GM12891 (cell line): Measurements from ENCODE around the gene FOXO3.

Experiments
- DNase-seq: peaks from one replicate; pipeline ENCODE4 v3.0.0; 2011; ENCODE audit warnings: low spot score; ENCODE audit not compliant: insufficient read length
- FAIRE-seq: peaks from 2 replicates; lab custom pipeline; 2011; peaks lifted over from hg19 to GRCh38; lab: Jason Lieb, UNC
- PAX5 ChIP-seq: IDR thresholded peaks from 2 replicates; pipeline ENCODE4 v1.6.1; 2011; ENCODE audit warnings: low read length, moderate library complexity, mild to moderate bottlenecking; ENCODE audit not compliant: insufficient read depth, severe bottlenecking
- POLR2A ChIP-seq: IDR thresholded peaks from 2 replicates; pipeline ENCODE4 v1.6.1; 2011; ENCODE audit warnings: low read depth, low read length, control low read depth
- POLR2AphosphoS5 ChIP-seq: IDR thresholded peaks from 2 replicates; pipeline ENCODE4 v1.6.1; 2011; ENCODE audit warnings: low read depth, low read length, control low read depth
- POU2F2 ChIP-seq: IDR thresholded peaks from 2 replicates; pipeline ENCODE4 v1.6.1; 2011; ENCODE audit warnings: low read depth, mild to moderate bottlenecking, control low read depth, low read length, moderate library complexity
- SPI1 ChIP-seq: IDR thresholded peaks from 2 replicates; pipeline ENCODE4 v1.6.1; 2011; ENCODE audit warnings: low read depth, low read length, control low read depth
- TAF1 ChIP-seq: IDR thresholded peaks from 2 replicates; pipeline ENCODE4 v1.6.1; 2011; ENCODE audit warnings: low read depth, low read length, control low read depth

The FOXO3 gene

GRCh38 chr6:108596956-108597355 lies 36.2 kb downstream of the FOXO3 start:
- DNase-seq (no peak), FAIRE-seq (no peak)
- TF ChIP-seq POLR2A, result no peak
- TF ChIP-seq SPI1, result peak; percentile 65

- TF ChIP-seq POU2F2 (no peak), POLR2A (no peak), TAF1 (no peak), PAX5 (no peak), SPI1 (no peak), POLR2AphosphoS5 (no peak)
- FAIRE-seq (peak; percentile 67), DNase-seq (no peak)
These were observed 37.0 kb downstream of the FOXO3 start for GRCh38 chr6:108597572-108598304.

- TF ChIP-seq POLR2A (no peak), POU2F2 (peak; percentile 36; the same call in 1 of the 2 replicates)
- FAIRE-seq (no peak), DNase-seq (no peak)
These were observed 37.7 kb downstream of the FOXO3 start for GRCh38 chr6:108598305-108598863.

GRCh38 chr6:108604156-108604555 lies 43.4 kb downstream of the FOXO3 start:
- no peak for TF ChIP-seq SPI1
- no peak for TF ChIP-seq POU2F2
- no peak for TF ChIP-seq POLR2AphosphoS5
- TF ChIP-seq TAF1, result no peak
- TF ChIP-seq PAX5, result no peak
- TF ChIP-seq POLR2A, result no peak
- FAIRE-seq (no peak), DNase-seq (no peak)

- FAIRE-seq, result no peak
- TF ChIP-seq POU2F2 (no peak), SPI1 (no peak), POLR2A (no peak), TAF1 (no peak), PAX5 (no peak), POLR2AphosphoS5 (no peak)
- DNase-seq, result no peak
These were observed 45.6 kb downstream of the FOXO3 start for GRCh38 chr6:108606250-108606690.

DNA sequence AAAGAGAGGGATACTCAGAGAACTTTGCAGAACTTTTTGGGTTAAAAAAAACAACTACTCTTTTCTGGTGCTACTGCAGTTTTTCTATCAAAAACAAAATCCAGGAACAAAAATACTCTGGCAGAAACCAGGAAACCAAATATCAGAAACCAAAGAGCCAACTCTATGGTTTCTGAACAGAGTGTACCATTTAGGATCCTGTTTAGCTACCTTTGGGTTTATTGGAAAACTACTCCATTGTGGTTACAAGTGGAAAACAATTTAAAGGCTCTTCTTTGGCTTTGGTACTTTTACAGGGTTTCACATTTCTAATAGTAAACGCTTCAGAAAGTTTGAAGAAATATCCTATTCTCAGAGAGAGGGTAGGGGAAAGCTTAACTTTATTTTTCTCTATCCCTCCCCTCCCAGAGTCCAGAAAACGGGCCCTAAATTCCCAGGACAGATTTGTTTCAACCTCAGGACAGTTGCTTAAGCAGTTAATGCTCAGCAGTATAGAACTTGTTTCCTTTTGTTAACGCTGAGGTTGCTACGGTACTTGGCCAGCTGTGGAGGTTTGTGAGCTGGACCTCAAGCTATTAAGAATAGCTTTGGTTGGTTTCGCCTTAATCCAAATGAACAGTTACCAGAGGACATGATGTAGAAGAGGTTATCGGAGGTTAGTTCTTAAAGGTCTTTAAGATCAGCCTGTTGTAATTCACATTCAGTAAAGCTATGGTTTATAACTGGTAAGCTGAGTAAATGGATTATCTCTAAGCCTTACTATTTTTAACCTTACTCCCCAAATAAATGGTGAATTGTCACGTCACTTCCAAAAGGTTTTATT lies 47.9 kb downstream of the FOXO3 start:
- FAIRE-seq, result no peak
- DNase-seq, result no peak
- no peak for TF ChIP-seq PAX5
- no peak for TF ChIP-seq POLR2A
- no peak for TF ChIP-seq POU2F2
- TF ChIP-seq SPI1, result no peak
- no peak for TF ChIP-seq POLR2AphosphoS5

GRCh38 chr6:108609276-108609769 lies 48.6 kb downstream of the FOXO3 start:
- DNase-seq (no peak), FAIRE-seq (no peak)
- no peak for TF ChIP-seq SPI1
- no peak for TF ChIP-seq POLR2A
- no peak for TF ChIP-seq TAF1
- TF ChIP-seq PAX5, result no peak
- no peak for TF ChIP-seq POLR2AphosphoS5

DNA sequence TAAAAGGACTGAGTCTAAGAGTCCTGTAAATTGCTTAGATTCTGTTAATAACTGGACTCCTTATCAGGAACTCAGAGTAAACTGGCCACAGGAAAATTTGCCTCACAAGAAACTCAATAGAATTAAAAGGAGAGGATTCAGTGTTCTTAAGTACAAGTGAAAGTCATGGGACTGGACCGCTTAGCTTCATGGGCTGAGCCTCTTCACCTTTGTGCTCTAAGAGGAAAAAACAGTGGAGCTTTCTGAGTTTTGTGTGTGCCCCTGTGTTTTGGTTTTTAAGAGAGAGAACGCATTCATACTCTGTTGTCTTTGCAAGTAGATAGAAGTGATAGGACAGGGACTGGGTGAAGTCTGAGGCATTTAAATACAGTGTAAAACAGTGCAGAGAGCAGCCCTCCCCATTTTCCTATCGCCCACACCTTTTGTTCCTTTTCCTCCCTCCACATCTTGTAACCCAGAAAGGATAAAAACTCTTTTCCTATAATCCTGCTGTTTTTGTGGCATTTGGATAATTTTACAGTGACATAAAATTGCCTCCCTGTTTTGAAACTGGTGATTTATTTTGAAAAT lies 49.6 kb downstream of the FOXO3 start:
- no peak for DNase-seq
- no peak for TF ChIP-seq POU2F2
- no peak for TF ChIP-seq POLR2A
- TF ChIP-seq PAX5, result no peak
- TF ChIP-seq POLR2AphosphoS5, result no peak
- no peak for TF ChIP-seq TAF1
- TF ChIP-seq SPI1, result no peak
- FAIRE-seq, result no peak

DNA sequence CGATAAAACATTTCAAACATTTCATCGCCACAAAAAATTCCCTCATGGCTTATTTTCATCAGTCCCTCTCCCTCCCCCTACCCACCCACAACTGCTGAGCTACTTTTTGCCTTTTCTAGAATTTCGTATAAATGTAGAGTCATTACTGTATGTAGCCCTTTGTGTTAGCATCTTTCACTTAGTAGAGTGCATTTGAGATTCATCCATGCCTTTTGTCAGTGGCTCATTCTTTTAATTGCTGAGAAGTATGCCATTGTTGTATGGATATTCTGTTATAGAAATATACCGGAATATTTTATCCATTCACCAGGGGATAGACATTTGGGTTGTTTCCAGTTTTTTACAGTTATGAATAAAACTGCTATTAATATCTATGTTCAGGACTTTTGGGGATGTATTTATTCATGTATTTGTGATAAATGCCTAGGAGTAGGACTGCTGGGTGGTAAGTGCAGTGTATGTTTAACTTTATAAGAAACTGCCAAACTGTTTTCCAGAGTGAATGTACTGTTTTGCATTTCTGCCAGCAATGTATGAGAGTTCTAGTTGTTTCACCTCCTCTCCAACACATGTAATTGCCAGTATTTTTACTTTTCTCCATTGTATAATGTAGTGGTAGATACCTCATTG lies 50.4 kb downstream of the FOXO3 start:
- TF ChIP-seq TAF1, result no peak
- no peak for TF ChIP-seq POLR2AphosphoS5
- TF ChIP-seq POLR2A, result no peak
- no peak for TF ChIP-seq SPI1
- no peak for TF ChIP-seq PAX5
- FAIRE-seq, result no peak
- no peak for DNase-seq

DNA sequence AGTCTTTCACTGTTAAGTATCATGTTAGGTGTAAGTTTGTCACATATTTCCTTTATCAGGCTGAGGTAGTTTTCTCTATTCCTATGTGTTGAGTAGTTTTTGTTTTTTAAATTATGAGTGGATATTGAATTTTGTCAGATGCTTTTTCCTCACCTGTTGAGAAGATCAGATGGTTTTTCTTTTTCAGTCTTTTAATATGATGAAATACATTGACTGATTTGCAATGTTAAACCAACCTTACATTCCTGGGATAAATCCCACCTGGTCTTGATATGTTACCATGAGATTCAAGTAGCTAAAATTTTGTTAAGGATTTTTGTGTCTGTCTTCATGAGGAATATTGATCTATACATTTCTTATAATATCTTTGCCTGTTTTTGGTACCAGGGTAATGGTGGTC lies 52.1 kb downstream of the FOXO3 start:
- FAIRE-seq, result no peak
- no peak for DNase-seq

More for the DNA sequence above, 52.1 kb downstream of the FOXO3 start:
- TF ChIP-seq SPI1, result no peak
- TF ChIP-seq POLR2A, result no peak
- TF ChIP-seq PAX5, result no peak
- TF ChIP-seq POLR2AphosphoS5, result no peak
- TF ChIP-seq TAF1, result no peak
- no peak for TF ChIP-seq POU2F2
